ENCODE results near the gene ZNF280C.

The ZNF280C gene

GRCh38 chrX:130176354-130176776, 92.3 kb downstream of the ZNF280C start:
- Mint-ChIP-seq H3K4me1 (ENCODE audit: low read depth) (peaks cover 64% of the 10 kb centered on the region), H3K36me3 (ENCODE audit: low read depth) (peaks cover 16% of the 10 kb centered on the region), H3K27me3 (no peaks in the 10 kb centered on the region), H3K9me3 (no peaks in the 10 kb centered on the region), H3K4me3 (peak overlapping the region; percentile 43), H3K27ac (peak overlapping the region; percentile 74)

GRCh38 chrX:130174937-130175336, 93.8 kb downstream of the ZNF280C start:
- H3K9me3 Mint-ChIP-seq: no peaks in the 10 kb centered on the region
- peak overlapping the region; percentile 41 for H3K4me3 Mint-ChIP-seq
- H3K27me3 Mint-ChIP-seq: no peaks in the 10 kb centered on the region
- H3K27ac Mint-ChIP-seq: peak overlapping the region; percentile 45
- H3K4me1 Mint-ChIP-seq (ENCODE audit: low read depth): peaks cover 73% of the 10 kb centered on the region
- peaks cover 15% of the 10 kb centered on the region for H3K36me3 Mint-ChIP-seq (ENCODE audit: low read depth)

- Mint-ChIP-seq H3K27me3 (no peaks in the 10 kb centered on the region), H3K27ac (peak overlapping the region; percentile 95), H3K36me3 (ENCODE audit: low read depth) (peaks cover 8% of the 10 kb centered on the region), H3K4me3 (peak overlapping the region; percentile 91), H3K9me3 (no peaks in the 10 kb centered on the region), H3K4me1 (ENCODE audit: low read depth) (peaks cover 66% of the 10 kb centered on the region)
Observed at GRCh38 chrX:130174045-130174704, 94.5 kb downstream of the ZNF280C start.

- Mint-ChIP-seq H3K4me3 (peak overlapping the region; percentile 91), H3K27me3 (no peaks in the 10 kb centered on the region), H3K9me3 (no peaks in the 10 kb centered on the region), H3K4me1 (ENCODE audit: low read depth) (peaks cover 62% of the 10 kb centered on the region), H3K36me3 (ENCODE audit: low read depth) (peaks cover 8% of the 10 kb centered on the region), H3K27ac (peak overlapping the region; percentile 95)
Observed at GRCh38 chrX:130173190-130173895, 95.4 kb downstream of the ZNF280C start.

GRCh38 chrX:130172127-130172845, 96.4 kb downstream of the ZNF280C start:
- H3K4me1 Mint-ChIP-seq (ENCODE audit: low read depth): peaks cover 52% of the 10 kb centered on the region
- H3K4me3 Mint-ChIP-seq: peak overlapping the region; percentile 91
- no peaks in the 10 kb centered on the region for H3K27me3 Mint-ChIP-seq
- no peaks in the 10 kb centered on the region for H3K36me3 Mint-ChIP-seq (ENCODE audit: low read depth)
- peak overlapping the region; percentile 95 for H3K27ac Mint-ChIP-seq
- no peaks in the 10 kb centered on the region for H3K9me3 Mint-ChIP-seq

GRCh38 chrX:130171446-130172126, 97.1 kb downstream of the ZNF280C start, which contains the start of gene RAB33A:
Gene RAB33A (plus strand): TSS chrX:130171962. CDS start chrX:130172063, 101 bp downstream.
- H3K4me3 Mint-ChIP-seq: peak within 1 kb of the TSS; percentile 91
- peak within 1 kb of the TSS; percentile 95 for H3K27ac Mint-ChIP-seq
- H3K9me3 Mint-ChIP-seq: no peaks in the 10 kb centered on the region
- H3K27me3 Mint-ChIP-seq: no peaks in the 10 kb centered on the region
- H3K36me3 Mint-ChIP-seq (ENCODE audit: low read depth): no peaks in the 10 kb centered on the region
- H3K4me1 Mint-ChIP-seq (ENCODE audit: low read depth): peaks cover 52% of the 10 kb centered on the region

- Mint-ChIP-seq H3K4me3 (peak overlapping the region; percentile 91), H3K9me3 (no peaks in the 10 kb centered on the region), H3K27me3 (no peaks in the 10 kb centered on the region), H3K36me3 (ENCODE audit: low read depth) (no peaks in the 10 kb centered on the region), H3K4me1 (ENCODE audit: low read depth) (peaks cover 46% of the 10 kb centered on the region), H3K27ac (peak overlapping the region; percentile 81)
Observed at GRCh38 chrX:130170752-130171445, 97.8 kb downstream of the ZNF280C start.

GRCh38 chrX:130167040-130167439, 101.7 kb downstream of the ZNF280C start:
- H3K27ac Mint-ChIP-seq: peak overlapping the region; percentile 96
- H3K27me3 Mint-ChIP-seq: no peaks in the 10 kb centered on the region
- H3K9me3 Mint-ChIP-seq: no peaks in the 10 kb centered on the region
- H3K4me1 Mint-ChIP-seq (ENCODE audit: low read depth): peaks cover 44% of the 10 kb centered on the region
- H3K4me3 Mint-ChIP-seq: peak overlapping the region; percentile 97
- H3K36me3 Mint-ChIP-seq (ENCODE audit: low read depth): peaks cover 9% of the 10 kb centered on the region

GRCh38 chrX:130166503-130166777, 102.3 kb downstream of the ZNF280C start:
- no peaks in the 10 kb centered on the region for H3K9me3 Mint-ChIP-seq
- no peaks in the 10 kb centered on the region for H3K27me3 Mint-ChIP-seq
- peaks cover 9% of the 10 kb centered on the region for H3K36me3 Mint-ChIP-seq (ENCODE audit: low read depth)
- H3K4me1 Mint-ChIP-seq (ENCODE audit: low read depth): peaks cover 47% of the 10 kb centered on the region
- H3K4me3 Mint-ChIP-seq: peak overlapping the region; percentile 97
- peak overlapping the region; percentile 96 for H3K27ac Mint-ChIP-seq

GRCh38 chrX:130165703-130166502, 102.8 kb downstream of the ZNF280C start, which contains the start of gene AIFM1:
Gene AIFM1 (minus strand): TSS chrX:130165841. CDS start chrX:130165656, 185 bp downstream.
- H3K9me3 Mint-ChIP-seq: no peaks in the 10 kb centered on the region
- peak within 1 kb of the TSS; percentile 97 for H3K4me3 Mint-ChIP-seq
- peak within 1 kb of the TSS; percentile 96 for H3K27ac Mint-ChIP-seq
- no peaks in the 10 kb centered on the region for H3K27me3 Mint-ChIP-seq
- peaks cover 9% of the 10 kb centered on the region for H3K36me3 Mint-ChIP-seq (ENCODE audit: low read depth)
- H3K4me1 Mint-ChIP-seq (ENCODE audit: low read depth): peaks cover 45% of the 10 kb centered on the region

GRCh38 chrX:130165181-130165702, 103.5 kb downstream of the ZNF280C start:
- no peaks in the 10 kb centered on the region for H3K27me3 Mint-ChIP-seq
- peaks cover 39% of the 10 kb centered on the region for H3K4me1 Mint-ChIP-seq (ENCODE audit: low read depth)
- H3K9me3 Mint-ChIP-seq: no peaks in the 10 kb centered on the region
- H3K36me3 Mint-ChIP-seq (ENCODE audit: low read depth): peaks cover 9% of the 10 kb centered on the region
- H3K4me3 Mint-ChIP-seq: peak overlapping the region; percentile 97
- H3K27ac Mint-ChIP-seq: peak overlapping the region; percentile 96

GRCh38 chrX:130163398-130163797, 105.3 kb downstream of the ZNF280C start:
- Mint-ChIP-seq H3K4me1 (ENCODE audit: low read depth) (peaks cover 50% of the 10 kb centered on the region), H3K4me3 (peak overlapping the region; percentile 39), H3K27me3 (no peaks in the 10 kb centered on the region)

GRCh38 chrX:130162094-130162735, 106.5 kb downstream of the ZNF280C start:
- Mint-ChIP-seq H3K27me3 (no peaks in the 10 kb centered on the region), H3K4me1 (ENCODE audit: low read depth) (peaks cover 51% of the 10 kb centered on the region), H3K4me3 (no peak overlapping the region), H3K36me3 (ENCODE audit: low read depth) (peaks cover 9% of the 10 kb centered on the region), H3K9me3 (no peaks in the 10 kb centered on the region), H3K27ac (no peak overlapping the region)

More at GRCh38 chrX:130163398-130163797, 105.3 kb downstream of the ZNF280C start:
- Mint-ChIP-seq H3K9me3 (no peaks in the 10 kb centered on the region), H3K27ac (no peak overlapping the region), H3K36me3 (ENCODE audit: low read depth) (peaks cover 9% of the 10 kb centered on the region)
